ENCODE results near the gene OSER1.
"Not testable (repeated sequence)": the region's sequence is repeated elsewhere in the genome, so short reads cannot be mapped to it uniquely, and the experiment has no call there.

OSER1 gene

GRCh38 chr20:44199877-44200276, 10.7 kb downstream of the OSER1 start:
- no peak for DNase-seq

- DNase-seq, result no peak
Measured at GRCh38 chr20:44198872-44199271, 11.7 kb downstream of the OSER1 start.

- no peak for DNase-seq
Measured at GRCh38 chr20:44196271-44196670, 14.3 kb downstream of the OSER1 start.

- DNase-seq, result no peak
Measured at GRCh38 chr20:44195605-44196004, 15.0 kb downstream of the OSER1 start.

GRCh38 chr20:44193801-44194200, 16.8 kb downstream of the OSER1 start:
- DNase-seq, result no peak

- DNase-seq, result not testable (repeated sequence)
Measured at GRCh38 chr20:44191640-44192039, 18.9 kb downstream of the OSER1 start.

GRCh38 chr20:44190197-44190852, 20.2 kb downstream of the OSER1 start:
- peak; percentile 55 for DNase-seq

- DNase-seq, result no peak
Measured at GRCh38 chr20:44188752-44189151, 21.8 kb downstream of the OSER1 start.

- no peak for DNase-seq
Measured at GRCh38 chr20:44187772-44188709, 22.5 kb downstream of the OSER1 start.

- peak; percentile 68 for DNase-seq
Measured at GRCh38 chr20:44187054-44187771, 23.4 kb downstream of the OSER1 start, which contains the start of gene JPH2. Gene JPH2 (minus strand): TSS chr20:44187188. CDS start chr20:44186705, 483 bp downstream.

- no peak for DNase-seq
Measured at GRCh38 chr20:44186674-44187053, 23.9 kb downstream of the OSER1 start.

GRCh38 chr20:44186201-44186600, 24.4 kb downstream of the OSER1 start:
- no peak for DNase-seq

GRCh38 chr20:44185574-44185973, 25.0 kb downstream of the OSER1 start:
- DNase-seq, result no peak

- DNase-seq, result no peak
Measured at GRCh38 chr20:44183282-44183681, 27.3 kb downstream of the OSER1 start.

GRCh38 chr20:44182863-44183262, 27.7 kb downstream of the OSER1 start:
- DNase-seq, result no peak

GRCh38 chr20:44182135-44182765, 28.3 kb downstream of the OSER1 start:
- DNase-seq, result no peak

- peak; percentile 58 for DNase-seq
Measured at GRCh38 chr20:44181611-44182010, 29.0 kb downstream of the OSER1 start.

- DNase-seq, result peak; percentile 80
Measured at GRCh38 chr20:44180814-44181213, 29.8 kb downstream of the OSER1 start.

- DNase-seq, result peak; percentile 81
Measured at GRCh38 chr20:44176833-44177534, 33.6 kb downstream of the OSER1 start.

- peak; percentile 82 for DNase-seq
Measured at GRCh38 chr20:44174996-44175765, 35.4 kb downstream of the OSER1 start.

GRCh38 chr20:44173846-44174245, 36.7 kb downstream of the OSER1 start:
- DNase-seq, result no peak
